ENCODE data around the gene DYNLT1. TPM values are rescaled to one million over a fixed set of nuclear protein-coding genes. Genes with fewer than 3 reads are reported as not detected.

The DYNLT1 gene
- total and polyA plus RNA-seq, 2 experiments from 2014 or later, result 60.9 to 241 TPM

- H3K4me3 Mint-ChIP-seq, result no peak overlapping the region
- H3K4me2 ChIP-seq, result no peak overlapping the region
- H3K4me1 ChIP-seq (ENCODE audit: insufficient read depth), result peaks cover 18% of the 10 kb centered on the region
- no peak overlapping the region for H3K4me3 ChIP-seq
- no peak for DNase-seq (ENCODE audit: low spot score)
- ATAC-seq, result no peak
- TF ChIP-seq EZH2 (IDR thresholded peaks at IDR 0.05; ENCODE audit: low read depth, unreplicated experiment) (no peak), NANOG (IDR thresholded peaks at IDR 0.05; ENCODE audit: borderline replicate concordance) (no peak), ZNF331 (CRISPR knock-in tag; IDR thresholded peaks at IDR 0.05; ENCODE audit: low read depth) (no peak)
- H3K36me3 ChIP-seq (ENCODE audit: insufficient read depth), result no peaks in the 10 kb centered on the region
- H2AFZ ChIP-seq, result peak overlapping the region; percentile 97; the same call in 1 of the 2 replicates
- no peaks in the 10 kb centered on the region for H3F3A ChIP-seq (replicated peaks; ENCODE audit: low read depth)
- no peaks in the 10 kb centered on the region for H3K9me3 Mint-ChIP-seq
- no peaks in the 10 kb centered on the region for H3K27me3 ChIP-seq (ENCODE audit: insufficient read depth)
- no peaks in the 10 kb centered on the region for H4K20me1 ChIP-seq (replicated peaks; ENCODE audit: insufficient read depth)
- H3K9me2 ChIP-seq (ENCODE audit: insufficient read depth), result no peaks in the 10 kb centered on the region
- no peak overlapping the region for H3K27ac ChIP-seq (ENCODE audit: low read depth)
- peaks cover 17% of the 10 kb centered on the region for H3K4me1 Mint-ChIP-seq
- no peaks in the 10 kb centered on the region for H3K79me2 ChIP-seq (replicated peaks; ENCODE audit: insufficient read depth)
- no peaks in the 10 kb centered on the region for H3K36me3 Mint-ChIP-seq (ENCODE audit: low read depth)
- H3K27ac Mint-ChIP-seq, result no peak overlapping the region
- peaks cover 4% of the 10 kb centered on the region for H3K27me3 Mint-ChIP-seq (ENCODE audit: insufficient read depth, low read depth, poor library complexity)
Measured at GRCh38 chr6:158662607-158662953, 18.0 kb upstream of the DYNLT1 start.

GRCh38 chr6:158661156-158661685 lies 16.7 kb upstream of the DYNLT1 start:
- no peaks in the 10 kb centered on the region for H4K20me1 ChIP-seq (replicated peaks; ENCODE audit: insufficient read depth)
- ATAC-seq (peak; percentile 60), DNase-seq (ENCODE audit: low spot score) (peak; percentile 51)
- Mint-ChIP-seq H3K36me3 (ENCODE audit: low read depth) (no peaks in the 10 kb centered on the region), H3K27me3 (ENCODE audit: insufficient read depth, low read depth, poor library complexity) (peaks cover 4% of the 10 kb centered on the region), H3K4me3 (no peak overlapping the region), H3K9me3 (no peaks in the 10 kb centered on the region), H3K27ac (no peak overlapping the region), H3K4me1 (peaks cover 17% of the 10 kb centered on the region)
- TF ChIP-seq ZNF114 (CRISPR knock-in tag; IDR thresholded peaks at IDR 0.05) (no peak), CTCF (conservative IDR thresholded peaks at IDR 0.05; ENCODE audit: low read depth in 2 of 2) (peak in 1 of 2 experiments; percentile 19; a peak in 1 of 4 replicates)
- H3K9me2 ChIP-seq (ENCODE audit: insufficient read depth), result no peaks in the 10 kb centered on the region
- no peaks in the 10 kb centered on the region for H3F3A ChIP-seq (replicated peaks; ENCODE audit: low read depth)
- H3K4me2 ChIP-seq, result no peak overlapping the region
- peaks cover 18% of the 10 kb centered on the region for H3K4me1 ChIP-seq (ENCODE audit: insufficient read depth)
- H3K27me3 ChIP-seq (ENCODE audit: insufficient read depth), result no peaks in the 10 kb centered on the region
- H3K36me3 ChIP-seq (ENCODE audit: insufficient read depth), result no peaks in the 10 kb centered on the region
- H2AFZ ChIP-seq, result no peak overlapping the region
- H3K4me3 ChIP-seq, result no peak overlapping the region
- H3K27ac ChIP-seq (ENCODE audit: low read depth), result no peak overlapping the region
- H3K79me2 ChIP-seq (replicated peaks; ENCODE audit: insufficient read depth), result no peaks in the 10 kb centered on the region

- DNase-seq (ENCODE audit: low spot score) (peak; percentile 80), ATAC-seq (peak; percentile 76)
- no peaks in the 10 kb centered on the region for H3K36me3 Mint-ChIP-seq (ENCODE audit: low read depth)
- Histone ChIP-seq H3K4me3 (no peak overlapping the region), H4K20me1 (replicated peaks; ENCODE audit: insufficient read depth) (no peaks in the 10 kb centered on the region), H3K4me2 (no peak overlapping the region), H3K9me2 (ENCODE audit: insufficient read depth) (no peaks in the 10 kb centered on the region), H3K79me2 (replicated peaks; ENCODE audit: insufficient read depth) (no peaks in the 10 kb centered on the region), H3K27ac (ENCODE audit: low read depth) (no peak overlapping the region), H3F3A (replicated peaks; ENCODE audit: low read depth) (no peaks in the 10 kb centered on the region), H3K36me3 (ENCODE audit: insufficient read depth) (no peaks in the 10 kb centered on the region), H3K4me1 (ENCODE audit: insufficient read depth) (peaks cover 18% of the 10 kb centered on the region), H2AFZ (peak overlapping the region; percentile 25), H3K27me3 (ENCODE audit: insufficient read depth) (no peaks in the 10 kb centered on the region)
- H3K4me3 Mint-ChIP-seq, result no peak overlapping the region
- no peak overlapping the region; the same call in 1 of the 2 replicates for H3K27ac Mint-ChIP-seq
- TF ChIP-seq EZH2 (IDR thresholded peaks at IDR 0.05; ENCODE audit: low read depth, unreplicated experiment) (no peak), REST (IDR thresholded peaks at IDR 0.05; ENCODE audit: unreplicated experiment) (no peak), ETS1 (IDR thresholded peaks at IDR 0.05) (no peak), CREB1 (CRISPR knock-in tag; IDR thresholded peaks at IDR 0.05; ENCODE audit: low read depth) (no peak), CTCF (conservative IDR thresholded peaks at IDR 0.05; ENCODE audit: low read depth in 2 of 2) (peak; percentile 74 to 78), EZH2phosphoT487 (IDR thresholded peaks at IDR 0.05; ENCODE audit: unreplicated experiment) (no peak)
- H3K27me3 Mint-ChIP-seq (ENCODE audit: insufficient read depth, low read depth, poor library complexity), result peaks cover 4% of the 10 kb centered on the region
- peaks cover 20% of the 10 kb centered on the region for H3K4me1 Mint-ChIP-seq
- no peaks in the 10 kb centered on the region for H3K9me3 Mint-ChIP-seq
Measured at GRCh38 chr6:158660333-158660754, 15.8 kb upstream of the DYNLT1 start.

Measured in GM23338 (cell line).